HG03039 (cell line): ENCODE data around the gene TSPAN14.
"Not testable (repeated sequence)": the region's sequence is repeated elsewhere in the genome, so short reads cannot be mapped to it uniquely, and the experiment has no call there.

Source experiments
- ATAC-seq: cut with Tn5 transposase; IDR thresholded peaks from one replicate; pipeline ENCODE4 v1.9.1; 2021; ENCODE audit warnings: mild to moderate bottlenecking, moderate library complexity; ENCODE audit not compliant: unreplicated experiment

Gene TSPAN14

DNA sequence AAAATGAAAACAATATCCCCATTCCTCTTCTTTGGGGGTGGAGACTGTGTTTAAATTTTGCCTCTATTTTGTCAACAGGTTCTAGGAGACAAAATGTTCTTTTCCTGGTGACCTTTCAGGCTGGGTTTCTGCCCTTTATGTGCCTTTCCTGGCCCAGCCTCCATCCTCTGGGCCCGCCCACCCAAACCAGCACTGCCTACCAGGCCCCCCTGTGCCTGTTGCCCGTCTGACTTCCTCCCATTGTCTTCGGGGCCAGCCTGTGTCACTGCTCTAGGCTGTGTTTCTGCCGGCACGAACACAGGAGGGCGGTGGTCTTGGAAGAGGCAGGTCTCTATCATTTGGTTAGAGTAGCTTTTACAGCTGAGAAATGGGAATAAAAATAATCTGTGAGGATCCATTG, 13.9 kb downstream of the TSPAN14 start:
- no peak for ATAC-seq

DNA sequence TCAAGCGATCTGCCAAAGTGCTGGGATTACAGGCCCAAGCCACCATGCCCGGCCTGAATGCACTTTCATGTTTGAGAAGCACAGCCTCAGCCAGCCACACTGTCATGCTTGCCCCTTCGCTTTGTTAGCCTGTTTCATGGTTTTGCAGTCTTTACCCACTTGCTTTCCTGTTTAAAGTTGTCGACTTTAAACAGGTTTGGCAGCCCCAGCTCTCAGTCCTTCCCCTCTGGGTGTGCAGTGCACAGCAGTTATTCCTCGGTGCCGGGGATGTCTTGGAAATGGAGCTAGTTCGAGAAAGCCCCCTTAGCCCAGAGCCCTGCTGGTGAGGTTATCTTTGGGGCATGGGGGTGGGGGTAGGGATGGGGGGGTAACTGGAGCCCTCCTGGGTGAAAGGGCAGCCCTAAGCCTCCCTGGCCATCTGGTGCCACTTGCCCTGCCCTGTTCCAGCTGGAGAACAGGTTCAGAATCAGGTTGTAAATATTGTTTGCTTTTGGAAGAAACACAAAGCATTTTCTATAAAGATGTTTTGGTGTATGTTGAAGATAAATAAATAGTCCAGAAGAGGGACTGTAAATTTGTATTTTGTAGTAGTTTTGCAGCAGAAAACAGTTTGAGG, 14.8 kb downstream of the TSPAN14 start:
- ATAC-seq: no peak

DNA sequence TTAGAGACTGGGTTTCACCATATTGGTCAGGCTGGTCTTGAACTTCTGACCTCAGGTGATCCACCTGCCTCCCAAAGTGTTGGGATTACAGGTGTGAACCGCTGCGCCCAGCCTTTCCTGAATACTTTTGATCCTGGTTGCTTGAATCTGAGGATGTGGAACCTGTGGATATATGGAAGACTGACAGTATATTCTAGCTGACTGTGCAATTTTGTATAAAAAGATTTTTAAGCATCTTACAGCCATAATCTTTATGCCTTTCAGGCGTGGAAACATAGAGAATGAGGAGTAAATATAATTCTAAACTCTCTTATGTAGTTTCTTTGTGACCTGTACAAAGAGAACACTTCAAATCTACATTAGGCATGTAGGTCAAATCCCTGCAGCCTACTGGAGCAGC, 16.2 kb downstream of the TSPAN14 start:
- no peak for ATAC-seq

DNA sequence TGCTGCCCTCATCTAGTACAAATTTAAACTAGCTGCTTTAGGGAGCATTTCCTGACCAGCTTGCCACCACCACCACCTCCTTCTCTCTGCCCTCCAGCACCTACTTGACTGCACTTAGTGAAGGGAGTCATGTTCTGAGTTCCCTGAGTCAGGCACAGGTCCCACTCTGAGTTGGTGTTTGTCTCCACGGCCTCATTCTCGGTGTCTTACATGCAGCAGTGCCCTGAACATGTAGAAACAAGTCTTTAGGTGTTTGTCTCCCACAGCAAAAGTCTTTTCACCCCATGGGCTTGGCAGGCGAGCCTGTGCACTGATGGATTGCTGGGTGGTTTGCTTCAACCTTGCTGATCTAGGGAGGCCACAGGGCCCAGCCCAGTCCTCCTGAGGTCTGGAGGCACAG, 16.9 kb downstream of the TSPAN14 start:
- no peak for ATAC-seq

DNA sequence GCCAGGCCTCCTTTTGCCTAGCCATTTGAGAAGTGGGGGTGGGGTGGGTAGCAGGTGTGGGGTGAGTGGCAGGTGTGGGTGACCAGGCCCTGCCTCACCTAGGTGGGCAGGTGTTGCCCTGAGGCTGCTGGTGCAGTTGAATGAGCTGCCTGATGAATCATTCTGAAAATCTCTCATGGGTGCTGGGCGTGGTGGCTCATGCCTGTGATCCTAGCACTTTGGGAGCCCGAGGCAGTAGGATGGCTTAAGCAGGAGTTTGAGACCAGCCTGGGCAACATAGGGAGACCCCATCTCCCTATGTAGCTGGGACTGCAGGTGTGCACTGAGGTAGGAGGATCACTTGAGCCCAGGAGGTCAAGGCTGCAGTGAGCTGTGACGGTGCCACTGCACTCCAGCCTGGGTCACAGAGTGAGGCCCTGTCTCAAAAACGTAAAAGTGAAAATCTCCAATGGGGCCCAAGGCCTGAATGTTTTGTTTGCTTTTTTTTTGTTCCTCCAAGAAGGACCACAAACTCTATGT, 17.7 kb downstream of the TSPAN14 start:
- ATAC-seq: peak; percentile 42

DNA sequence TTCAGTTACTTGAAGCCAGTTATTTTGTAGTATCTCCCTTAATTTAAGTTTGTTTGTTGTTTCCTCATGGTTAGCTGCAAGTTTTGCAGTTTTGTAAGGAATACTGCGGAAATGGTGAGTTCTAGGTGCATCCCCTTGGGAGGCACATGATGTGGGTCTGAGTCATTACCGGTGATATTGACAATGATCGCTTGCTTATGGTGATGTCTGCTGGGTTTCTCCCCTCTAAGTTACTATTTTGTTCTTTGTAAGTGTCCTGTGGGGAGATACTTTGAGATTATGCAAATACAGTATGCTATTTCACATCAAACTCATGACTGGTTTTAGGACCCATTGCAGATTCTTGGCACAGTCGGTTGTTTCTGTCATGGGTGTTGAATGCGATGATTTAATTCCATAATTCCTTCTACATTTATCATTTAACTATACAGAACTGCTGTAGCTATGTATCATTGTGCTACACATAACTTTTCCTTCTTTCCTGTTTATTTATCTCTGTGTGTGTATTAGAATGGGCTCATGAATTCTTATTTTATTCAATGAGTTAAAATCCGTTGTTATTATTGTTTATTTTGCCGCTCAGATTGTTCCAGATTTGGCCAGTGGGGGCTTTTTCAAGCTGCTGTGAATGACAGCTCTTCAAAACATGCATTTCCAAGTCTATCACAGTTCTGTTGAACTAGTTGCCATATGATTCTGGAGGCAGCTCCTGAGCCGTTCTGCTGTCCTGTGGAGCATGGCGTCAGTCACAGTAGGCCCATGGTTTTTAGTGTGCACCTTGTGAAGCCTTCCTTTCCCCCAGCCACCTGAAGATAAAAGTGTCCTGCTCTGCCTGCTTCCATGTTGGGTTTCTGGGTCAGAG, 18.4 kb downstream of the TSPAN14 start:
- peak; percentile 90 for ATAC-seq

DNA sequence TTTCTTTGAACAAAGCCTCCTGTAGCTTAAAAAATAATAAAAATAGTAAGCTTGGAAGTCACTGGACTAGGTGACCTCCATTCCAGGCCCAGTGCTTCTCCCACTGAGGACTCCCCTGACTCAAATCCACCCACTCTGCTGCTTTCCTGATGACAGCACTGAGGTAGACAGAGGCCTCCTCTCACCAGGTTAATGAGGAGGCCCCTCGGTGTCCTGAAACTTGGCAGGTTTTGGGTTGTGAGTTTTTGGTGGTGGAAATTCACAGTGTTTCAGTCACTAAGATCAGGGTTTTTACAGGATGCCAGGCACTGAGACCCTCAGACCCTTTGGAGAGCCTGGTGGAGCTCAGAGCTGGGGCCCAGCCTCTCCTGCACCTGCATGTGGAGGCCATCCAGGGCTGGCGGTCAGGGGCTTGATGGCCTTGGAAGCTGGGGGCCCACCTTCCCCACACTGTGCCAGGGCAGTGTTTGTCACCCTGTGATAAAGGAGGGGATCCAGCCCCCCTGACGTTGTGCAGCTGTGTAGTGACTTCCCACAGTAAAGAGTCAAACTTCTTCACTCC, 19.1 kb downstream of the TSPAN14 start:
- no peak for ATAC-seq

DNA sequence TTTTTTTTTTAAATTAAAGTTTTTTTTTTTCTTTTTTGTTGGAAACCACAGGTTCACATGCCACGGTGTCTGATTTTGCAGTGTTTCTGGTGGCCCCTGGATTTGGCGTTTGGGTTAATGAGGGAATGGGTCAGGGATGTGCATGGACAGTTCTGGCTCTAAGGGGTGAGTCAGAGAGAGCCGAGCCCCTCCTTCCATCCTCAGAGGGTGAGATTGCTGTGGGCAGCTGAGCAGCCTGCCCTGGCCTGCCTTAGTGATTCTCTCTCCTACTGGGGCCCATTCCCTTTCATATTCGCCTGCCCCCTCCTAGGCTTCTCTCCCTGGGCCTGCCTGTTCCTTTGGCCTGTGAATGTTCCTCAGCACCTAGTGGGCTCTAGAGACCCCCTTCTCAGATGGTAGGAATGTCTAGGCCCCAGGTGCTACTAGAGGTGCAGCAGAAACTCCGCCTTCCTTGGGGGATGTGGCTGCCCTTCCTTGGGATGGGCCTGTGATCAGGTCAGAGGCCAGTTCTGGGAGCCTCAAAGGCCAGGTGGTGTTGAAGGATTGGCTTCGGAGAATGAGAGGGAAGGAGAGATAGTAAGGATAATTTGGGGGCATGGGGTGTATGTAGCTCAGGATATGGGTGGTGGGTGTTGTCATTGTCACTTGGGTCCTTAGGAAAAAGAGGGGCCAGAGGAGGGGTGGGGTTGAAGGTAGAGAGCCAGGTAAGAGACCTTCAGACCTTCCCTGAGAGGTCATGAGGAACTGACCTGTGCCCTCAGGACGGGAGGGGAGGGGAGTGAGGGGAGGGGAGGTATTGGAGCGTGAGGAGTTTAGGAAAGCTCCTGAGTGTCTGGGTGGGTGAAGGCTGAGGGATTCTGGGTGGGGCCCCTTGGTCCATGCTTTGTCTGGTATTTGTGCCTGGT, 19.8 kb downstream of the TSPAN14 start:
- ATAC-seq: no peak

DNA sequence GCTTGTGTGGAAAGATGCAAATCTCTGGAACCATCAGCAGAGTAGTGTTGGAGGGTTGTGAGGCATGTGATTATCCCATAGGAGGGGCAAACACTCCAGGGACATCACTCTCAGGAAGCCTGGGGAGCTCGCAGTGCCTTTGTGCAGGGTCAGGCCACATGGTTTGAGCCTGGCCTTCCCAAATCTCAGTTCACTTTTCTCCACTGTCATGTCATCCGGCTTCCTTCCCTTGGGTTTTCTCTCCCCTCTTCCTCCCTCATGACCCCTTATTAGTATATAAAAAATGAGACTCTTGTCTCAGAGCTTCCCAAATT, 20.4 kb downstream of the TSPAN14 start:
- ATAC-seq: no peak

DNA sequence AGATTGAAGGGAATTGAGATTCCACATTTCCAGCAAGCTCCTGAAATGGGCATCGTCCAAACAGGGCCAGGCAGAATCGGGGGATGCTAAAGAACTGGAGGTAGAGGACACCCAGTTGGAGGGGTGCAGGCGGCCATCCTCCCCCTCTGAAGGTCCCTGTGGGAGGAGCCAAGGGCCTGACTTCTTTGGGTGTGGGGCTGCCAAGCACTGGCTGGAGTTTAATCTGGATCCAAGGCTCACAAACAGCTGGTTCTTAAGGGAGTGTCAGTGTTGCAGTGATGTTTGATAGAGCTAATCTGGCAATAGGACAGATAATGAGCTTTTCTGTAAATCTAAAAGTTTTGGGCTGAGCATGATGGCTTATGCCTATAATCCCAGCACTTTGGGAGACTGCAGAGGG, 20.8 kb downstream of the TSPAN14 start:
- no peak for ATAC-seq

DNA sequence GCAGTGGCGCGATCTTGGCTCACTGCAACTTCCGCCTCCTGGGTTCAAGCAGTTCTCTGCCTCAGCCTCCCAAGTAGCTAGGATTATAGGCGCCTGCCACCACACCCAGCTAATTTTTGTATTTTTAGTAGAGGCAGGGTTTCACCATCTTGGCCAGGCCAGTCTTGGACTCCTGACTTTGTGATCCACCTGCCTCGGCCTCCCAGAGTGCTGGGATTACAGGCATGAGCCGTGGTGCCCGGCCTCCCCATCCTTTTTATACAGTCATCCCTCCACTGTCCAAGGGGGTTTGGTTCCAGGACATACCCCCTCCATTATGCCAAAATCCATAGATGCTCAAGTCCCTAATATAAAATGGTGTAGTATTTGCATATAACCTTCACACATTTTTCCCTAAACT, 21.5 kb downstream of the TSPAN14 start:
- ATAC-seq: not testable (repeated sequence)

DNA sequence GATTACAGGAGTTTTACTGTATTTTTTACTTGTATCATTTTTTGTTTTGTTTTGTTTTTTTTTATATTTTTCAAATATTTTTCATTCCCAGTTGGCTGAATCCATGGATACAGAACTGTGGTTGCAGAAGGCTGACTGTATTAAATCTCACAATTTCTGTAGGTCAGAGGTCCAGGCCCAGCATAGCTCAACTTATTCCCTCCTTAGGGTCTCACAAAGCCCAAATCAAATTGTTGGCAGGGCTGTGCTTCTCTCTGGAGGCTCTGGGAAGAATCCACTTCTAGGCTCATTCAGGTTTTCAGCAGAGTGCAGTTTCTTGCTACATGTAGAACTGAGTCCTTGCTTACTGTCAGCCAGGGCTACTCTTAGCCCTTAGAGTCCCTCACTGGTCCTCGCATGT, 22.6 kb downstream of the TSPAN14 start:
- no peak for ATAC-seq

DNA sequence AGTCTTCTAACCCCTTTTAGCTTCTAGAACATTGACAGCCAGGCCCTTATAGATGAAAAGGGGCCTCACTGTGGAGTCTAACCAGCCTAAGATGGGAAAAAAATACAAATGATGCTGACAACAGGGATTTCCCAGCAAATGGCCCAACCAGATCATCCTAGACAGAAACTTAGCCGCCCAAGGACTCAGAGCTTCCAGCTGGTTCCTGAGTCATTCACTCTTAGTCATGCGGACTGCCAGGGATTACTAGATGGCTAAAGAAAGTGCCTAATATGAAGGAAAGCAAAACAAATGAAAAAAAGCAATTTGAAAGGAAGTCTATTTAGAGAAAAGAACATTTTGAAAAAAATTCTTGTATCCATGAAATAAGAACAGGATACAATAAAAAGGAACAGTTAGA, 23.7 kb downstream of the TSPAN14 start:
- no peak for ATAC-seq

DNA sequence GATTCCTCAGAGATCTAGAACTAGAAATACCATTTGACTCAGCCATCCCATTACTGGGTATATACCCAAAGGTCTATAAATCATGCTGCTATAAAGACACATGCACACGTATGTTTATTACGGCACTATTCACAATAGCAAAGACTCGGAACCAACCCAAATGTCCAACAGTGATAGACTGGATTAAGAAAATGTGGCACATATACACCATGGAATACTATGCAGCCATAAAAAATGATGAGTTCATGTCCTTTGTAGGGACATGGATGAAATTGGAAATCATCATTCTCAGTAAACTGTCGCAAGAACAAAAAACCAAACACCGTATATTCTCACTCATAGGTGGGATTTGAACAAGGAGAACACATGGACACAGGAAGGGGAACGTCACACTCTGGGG, 26.3 kb downstream of the TSPAN14 start:
- not testable (repeated sequence) for ATAC-seq

DNA sequence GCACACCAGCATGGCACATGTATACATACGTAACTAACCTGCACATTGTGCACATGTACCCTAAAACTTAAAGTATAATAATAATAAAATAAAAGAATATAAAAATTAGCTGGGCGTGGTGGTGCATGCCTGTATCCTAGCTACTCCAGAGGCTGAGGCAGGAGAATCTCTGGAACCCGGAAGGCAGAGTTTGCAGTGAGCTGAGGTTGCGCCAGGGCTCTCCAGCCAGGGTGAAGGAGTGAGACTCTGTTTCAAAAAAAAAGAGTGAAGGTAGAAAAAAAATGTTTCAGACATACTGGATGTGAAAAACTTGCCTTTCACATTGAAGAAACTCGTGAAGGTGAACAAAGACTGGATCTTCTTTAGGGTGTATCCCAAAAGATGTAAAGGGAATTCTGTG, 26.7 kb downstream of the TSPAN14 start:
- no peak for ATAC-seq

DNA sequence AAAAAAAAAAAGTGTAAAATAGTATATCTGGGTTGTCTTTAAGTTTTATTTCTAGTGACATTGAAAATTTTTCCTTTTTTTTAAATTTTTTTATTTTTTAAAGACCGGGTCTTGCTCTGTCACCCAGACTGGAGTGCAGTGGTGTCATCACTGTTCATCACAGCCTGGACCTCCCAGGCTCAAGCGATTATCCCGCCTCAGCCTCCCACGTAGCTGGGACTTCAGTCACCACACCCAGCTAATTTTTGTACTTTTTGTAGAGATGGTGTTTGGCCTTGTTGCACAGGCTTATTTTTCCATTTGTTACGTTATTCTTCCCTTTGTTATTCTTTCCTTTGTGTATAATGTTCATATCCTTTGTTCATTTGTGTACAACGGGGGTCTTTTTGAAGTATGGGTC, 30.1 kb downstream of the TSPAN14 start:
- no peak for ATAC-seq

DNA sequence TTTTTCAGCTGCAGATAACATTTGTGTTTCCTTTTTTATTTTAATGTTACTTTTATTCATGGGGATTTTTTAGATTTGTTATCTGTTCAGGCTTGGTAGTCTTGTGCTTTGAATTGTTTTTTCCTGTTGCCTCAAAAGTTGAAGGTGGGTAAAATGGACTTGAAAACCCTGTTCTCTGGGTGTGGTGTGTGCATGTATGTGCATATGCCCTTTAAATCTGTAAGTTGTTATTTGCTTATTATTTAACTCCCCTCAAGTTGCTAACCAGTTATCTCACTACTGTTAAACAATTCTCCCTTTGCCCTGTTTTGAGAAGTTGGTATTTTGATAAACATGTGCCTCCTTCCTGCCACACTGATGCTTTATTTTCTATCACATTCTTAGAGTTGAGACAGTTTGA, 30.6 kb downstream of the TSPAN14 start:
- no peak for ATAC-seq

DNA sequence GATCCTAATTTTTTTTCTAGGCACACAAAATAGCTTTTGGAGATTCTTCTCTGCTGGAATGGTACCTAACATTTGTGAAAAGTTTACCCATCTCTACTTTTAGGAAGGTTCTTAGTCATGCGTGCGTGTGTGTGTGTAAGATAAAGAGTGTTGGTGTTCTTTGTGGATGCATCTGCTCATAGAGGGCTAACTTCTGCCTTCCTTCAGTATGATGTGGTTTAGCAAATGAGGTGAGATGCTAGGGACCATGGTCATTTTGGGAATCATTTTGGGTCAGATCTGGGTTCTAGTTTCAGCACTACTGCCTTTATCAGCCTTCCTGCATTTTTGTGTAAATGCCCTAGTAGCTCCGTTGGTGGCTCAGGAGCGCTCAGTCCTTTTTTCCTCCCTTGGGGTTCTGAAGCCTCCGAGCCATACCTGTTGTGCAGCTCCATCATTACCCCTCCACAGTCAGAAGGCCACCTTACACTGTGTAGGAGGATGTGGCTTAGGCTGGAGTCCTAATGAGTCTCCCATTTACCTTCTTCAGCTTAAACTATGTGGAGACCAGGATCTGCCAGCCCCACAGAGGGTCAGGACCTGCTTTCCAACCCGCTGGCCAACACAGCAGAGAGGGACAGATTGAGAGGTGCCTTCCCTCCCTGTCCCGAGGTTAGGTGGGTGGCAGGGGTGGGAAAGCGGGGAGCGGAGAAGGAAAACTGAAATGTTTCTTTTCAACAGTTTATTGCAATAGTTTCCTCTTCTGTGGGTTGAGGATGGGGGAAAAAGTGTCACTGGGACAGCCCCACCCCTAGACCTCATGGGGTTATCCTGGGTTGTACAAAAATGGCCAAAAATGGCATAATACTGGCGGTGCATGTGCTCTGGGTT, 31.2 kb downstream of the TSPAN14 start:
- no peak for ATAC-seq

DNA sequence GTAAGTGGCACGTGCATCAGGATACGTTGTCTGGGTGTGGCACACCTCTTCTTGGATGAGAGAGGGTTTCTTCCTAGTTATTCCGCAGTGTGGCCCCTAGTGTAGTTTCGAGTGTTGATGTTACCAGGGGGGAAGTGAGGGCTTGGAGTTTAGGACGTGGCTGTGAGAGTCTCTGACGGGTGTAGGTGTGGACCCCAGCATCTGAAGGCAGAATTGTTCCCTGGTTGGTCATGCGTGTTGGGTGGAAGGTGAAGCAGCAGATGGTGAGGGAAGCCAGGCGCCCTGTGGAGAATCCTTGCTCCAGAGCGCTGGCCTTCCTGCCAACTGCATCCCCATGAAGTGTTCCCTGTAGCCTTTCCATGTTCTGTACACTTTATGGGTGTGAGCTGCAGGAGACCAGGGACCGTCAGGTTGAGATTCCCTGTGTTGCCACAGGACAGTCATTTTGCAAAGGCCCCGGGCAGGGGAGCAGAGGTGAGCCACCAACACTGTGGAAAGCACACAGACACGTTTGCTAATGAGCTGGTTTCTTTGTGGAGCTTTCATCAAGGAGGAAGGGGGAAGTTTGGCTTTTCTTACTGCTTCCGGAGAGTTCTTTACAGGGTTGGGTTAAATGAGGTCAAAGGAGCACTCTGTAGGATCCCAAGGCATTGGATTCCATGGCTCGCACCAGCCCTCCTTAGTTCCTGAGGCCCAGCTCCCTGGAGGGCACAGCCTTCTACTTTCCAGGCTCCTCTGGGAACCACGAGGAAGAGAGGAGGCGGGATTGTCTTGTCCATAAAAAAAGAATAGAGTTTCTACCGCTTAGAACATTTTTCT, 32.0 kb downstream of the TSPAN14 start:
- ATAC-seq: no peak
